Type B pancreatic cell (in vitro differentiated cells): ENCODE results near the gene B3GALNT2. TPM values are rescaled to one million over a fixed set of nuclear protein-coding genes. Genes with fewer than 3 reads are reported as not detected.

Experiments used
- DNase-seq: peaks from one replicate; pipeline ENCODE4 v3.0.0; 2021; ENCODE audit warnings: mixed read lengths; ENCODE audit not compliant: unreplicated experiment; ENCODE audit errors: extremely low spot score
- H3K27ac Mint-ChIP-seq: 2 replicates; pipeline ENCODE4 v1.8.0; 2021; ENCODE audit warnings: mild to moderate bottlenecking, mixed read lengths
- H3K27me3 Mint-ChIP-seq: 2 replicates; pipeline ENCODE4 v1.8.0; 2021; ENCODE audit warnings: mixed read lengths
- H3K36me3 Mint-ChIP-seq: 2 replicates; pipeline ENCODE4 v1.8.0; 2021; ENCODE audit warnings: mixed read lengths
- H3K4me1 Mint-ChIP-seq: one replicate; pipeline ENCODE4 v1.8.0; 2021; ENCODE audit warnings: mixed read lengths; ENCODE audit not compliant: unreplicated experiment
- H3K4me3 Mint-ChIP-seq: 2 replicates; pipeline ENCODE4 v1.8.0; 2021; ENCODE audit warnings: mild to moderate bottlenecking, mixed read lengths
- H3K9me3 Mint-ChIP-seq: 2 replicates; pipeline ENCODE4 v1.8.0; 2021; ENCODE audit warnings: mixed read lengths
- CTCF ChIP-seq: fragments of 200-600 bp; sonication (generic); conservative IDR thresholded peaks from 2 replicates; pipeline ENCODE4 v1.5.0; 2021; ENCODE audit warnings: antibody characterized with exemption, mild to moderate bottlenecking
- total RNA-seq: library from RNA; stranded (reverse); gene quantifications from 2 replicates; pipeline ENCODE4 v1.2.1, GENCODE V29; 2021; ENCODE audit warnings: low replicate concordance

Gene B3GALNT2
- total RNA-seq, 1 donor from 2014 or later = 31.3 TPM

GRCh38 chr1:235408503-235408960 is 95.7 kb downstream of the B3GALNT2 start:
- H3K4me3 Mint-ChIP-seq = no peak overlapping the region
- TF ChIP-seq CTCF = no peak
- peaks cover 1% of the 10 kb centered on the region for H3K36me3 Mint-ChIP-seq
- H3K27ac Mint-ChIP-seq = peak overlapping the region; percentile 57
- peaks cover 16% of the 10 kb centered on the region for H3K4me1 Mint-ChIP-seq
- no peaks in the 10 kb centered on the region for H3K9me3 Mint-ChIP-seq
- DNase-seq = no peak
- no peaks in the 10 kb centered on the region for H3K27me3 Mint-ChIP-seq

DNA sequence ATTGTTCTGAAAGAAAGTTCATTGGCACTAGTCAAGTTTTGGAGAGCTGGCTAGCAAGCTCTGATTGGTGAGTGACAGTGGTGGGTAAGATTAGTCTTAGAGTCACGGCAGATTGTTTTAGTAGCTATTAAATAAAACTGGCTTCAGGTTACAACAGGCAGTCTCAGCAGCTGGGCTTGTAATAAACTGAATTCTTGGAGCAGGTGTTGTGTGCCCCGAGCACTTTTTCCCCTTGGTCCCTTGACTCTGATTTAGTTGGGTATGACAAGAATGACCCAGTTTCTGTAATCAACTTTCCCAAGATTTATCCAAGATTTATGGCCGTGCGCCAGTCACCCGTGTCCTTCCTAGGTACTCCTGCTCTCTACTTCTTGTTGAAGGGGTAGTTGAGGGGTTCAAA is 96.8 kb downstream of the B3GALNT2 start:
- Mint-ChIP-seq H3K36me3 (peaks cover 3% of the 10 kb centered on the region), H3K4me3 (no peak overlapping the region), H3K9me3 (no peaks in the 10 kb centered on the region), H3K4me1 (peaks cover 16% of the 10 kb centered on the region), H3K27me3 (no peaks in the 10 kb centered on the region), H3K27ac (no peak overlapping the region)
- TF ChIP-seq CTCF = no peak
- no peak for DNase-seq

DNA sequence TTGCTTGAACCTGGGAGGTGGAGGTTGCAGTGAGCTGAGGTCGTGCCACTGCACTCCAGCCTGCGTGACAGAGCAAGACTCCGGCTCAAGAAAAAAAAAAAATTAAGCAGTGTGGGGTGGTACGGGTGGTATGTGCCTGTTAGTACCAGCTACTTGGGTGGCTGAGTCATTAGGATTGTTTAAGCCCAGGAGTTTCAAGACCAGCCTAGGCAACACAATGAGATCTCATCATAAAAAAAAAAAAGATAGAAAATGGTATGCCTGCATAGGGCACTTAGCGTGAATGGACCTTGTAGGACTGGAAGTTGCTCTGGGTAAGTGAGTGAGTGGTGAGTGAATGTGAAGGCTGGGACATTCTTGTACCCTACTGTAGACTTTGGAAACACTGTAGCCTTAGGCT is 100.1 kb downstream of the B3GALNT2 start:
- DNase-seq = no peak

GRCh38 chr1:235403593-235403992 is 100.7 kb downstream of the B3GALNT2 start:
- TF ChIP-seq CTCF = no peak
- Mint-ChIP-seq H3K27me3 (no peaks in the 10 kb centered on the region), H3K9me3 (no peaks in the 10 kb centered on the region), H3K4me3 (no peak overlapping the region), H3K27ac (no peak overlapping the region), H3K36me3 (peaks cover 7% of the 10 kb centered on the region), H3K4me1 (peaks cover 8% of the 10 kb centered on the region)
- no peak for DNase-seq

More for the DNA sequence above, 100.1 kb downstream of the B3GALNT2 start:
- no peaks in the 10 kb centered on the region for H3K9me3 Mint-ChIP-seq
- no peak overlapping the region for H3K27ac Mint-ChIP-seq
- H3K36me3 Mint-ChIP-seq = peaks cover 7% of the 10 kb centered on the region
- no peak overlapping the region for H3K4me3 Mint-ChIP-seq
- no peaks in the 10 kb centered on the region for H3K27me3 Mint-ChIP-seq
- peaks cover 12% of the 10 kb centered on the region for H3K4me1 Mint-ChIP-seq
- no peak for TF ChIP-seq CTCF

GRCh38 chr1:235402457-235403200 is 101.6 kb downstream of the B3GALNT2 start:
- no peak overlapping the region for H3K27ac Mint-ChIP-seq
- no peak for DNase-seq
- peaks cover 9% of the 10 kb centered on the region for H3K4me1 Mint-ChIP-seq
- H3K9me3 Mint-ChIP-seq = peaks cover 3% of the 10 kb centered on the region
- TF ChIP-seq CTCF = no peak
- no peaks in the 10 kb centered on the region for H3K27me3 Mint-ChIP-seq
- no peak overlapping the region for H3K4me3 Mint-ChIP-seq
- H3K36me3 Mint-ChIP-seq = peaks cover 11% of the 10 kb centered on the region
